HG03439 (cell line): ENCODE data around the gene RNF103.

ENCODE experiments used
- ATAC-seq: cut with Tn5 transposase; IDR thresholded peaks from one replicate; pipeline ENCODE4 v1.9.1; 2021; ENCODE audit warnings: mild to moderate bottlenecking, moderate library complexity; ENCODE audit not compliant: unreplicated experiment

RNF103 gene

DNA sequence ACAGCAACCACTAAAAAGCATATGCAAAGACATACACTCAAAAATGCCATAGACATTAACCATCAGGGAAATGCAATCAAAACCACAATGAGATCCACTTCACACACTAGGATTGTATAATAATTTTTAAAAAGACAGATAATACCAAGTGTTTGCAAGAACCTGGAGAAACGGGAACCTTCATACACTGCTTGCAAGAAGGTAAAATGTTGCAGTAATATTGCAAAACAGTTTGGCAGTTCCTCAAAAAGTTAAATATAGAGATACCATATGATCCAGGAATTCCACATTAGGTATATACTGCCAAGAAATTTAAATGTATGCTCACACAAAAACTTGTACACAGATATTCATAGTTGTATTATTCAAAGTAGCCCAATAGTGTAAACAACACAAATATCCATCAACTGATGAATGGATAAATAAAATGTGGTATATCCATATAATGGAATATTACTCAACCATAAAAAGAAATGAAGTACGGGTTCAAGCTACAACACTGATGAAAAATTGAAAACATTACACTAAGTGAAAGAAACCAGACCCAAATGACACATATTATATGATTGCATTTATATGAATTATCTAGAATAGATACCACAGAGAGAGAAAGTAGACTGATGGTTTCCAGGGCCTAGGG is 45.7 kb downstream of the RNF103 start:
- no peak for ATAC-seq

DNA sequence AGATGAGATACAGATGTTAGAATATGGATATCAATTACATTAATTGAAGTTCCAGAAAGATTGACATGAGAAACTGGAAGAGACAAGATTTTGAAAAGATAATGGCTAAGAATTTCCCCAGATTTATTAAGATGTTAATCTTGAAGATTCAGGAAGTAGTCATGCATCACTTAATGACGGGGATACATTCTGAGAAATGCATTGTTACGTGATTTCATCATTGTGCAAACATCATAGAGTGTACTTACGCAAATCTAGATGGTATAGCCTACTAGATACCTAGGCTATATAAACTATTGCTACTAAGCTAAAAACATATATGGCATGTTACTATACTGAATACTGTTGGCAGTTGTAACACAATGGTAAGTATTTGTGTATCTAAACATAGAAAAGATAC is 53.6 kb downstream of the RNF103 start:
- ATAC-seq = no peak

DNA sequence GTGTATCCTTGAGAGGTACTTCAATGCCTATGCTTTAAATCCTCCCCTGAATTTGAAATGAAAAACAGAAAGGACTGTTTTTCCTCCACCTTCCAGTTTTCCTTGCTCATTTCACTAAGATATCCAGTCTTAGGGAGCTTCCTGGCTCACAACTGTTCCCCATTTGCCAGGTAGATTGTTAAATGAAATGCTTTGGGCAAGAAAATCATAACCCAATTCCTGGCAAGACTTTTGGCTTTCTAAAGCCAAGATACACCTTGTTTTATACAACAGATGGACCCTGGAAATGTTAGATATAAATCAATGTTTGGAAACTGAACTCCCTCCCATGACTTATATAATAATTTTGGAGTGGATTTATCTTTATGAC is 56.9 kb downstream of the RNF103 start:
- no peak for ATAC-seq

DNA sequence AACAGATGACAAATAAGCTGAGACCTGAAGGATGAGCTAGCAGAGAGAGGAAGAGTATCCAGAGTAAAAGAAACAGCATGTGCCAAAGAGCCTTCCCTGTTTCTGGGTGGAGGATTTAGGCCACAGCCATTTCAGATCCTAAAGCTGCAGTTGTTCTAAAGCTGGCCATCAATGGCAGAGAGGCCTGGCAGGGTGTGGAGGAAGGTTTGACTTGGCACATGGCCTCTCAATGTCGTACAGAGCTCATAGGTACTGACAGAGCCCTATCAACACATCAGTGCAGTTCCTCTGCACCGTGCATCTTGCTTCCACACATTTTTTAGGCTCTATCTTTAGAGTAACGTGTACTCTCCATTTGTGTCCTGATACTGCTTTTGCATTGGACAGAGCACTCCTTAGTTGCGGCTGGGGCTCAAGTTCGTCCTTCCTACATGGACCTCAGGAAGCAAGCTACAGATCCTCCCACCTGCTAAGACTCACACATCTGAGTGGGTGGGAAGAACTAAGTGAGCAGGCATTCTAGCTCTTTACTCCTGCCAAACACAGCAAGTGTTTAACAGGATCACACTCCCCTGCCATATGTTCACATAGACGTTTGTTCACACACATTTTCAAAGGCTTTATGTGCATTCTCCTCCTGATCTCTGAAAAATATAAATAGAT is 57.4 kb downstream of the RNF103 start:
- ATAC-seq = no peak

DNA sequence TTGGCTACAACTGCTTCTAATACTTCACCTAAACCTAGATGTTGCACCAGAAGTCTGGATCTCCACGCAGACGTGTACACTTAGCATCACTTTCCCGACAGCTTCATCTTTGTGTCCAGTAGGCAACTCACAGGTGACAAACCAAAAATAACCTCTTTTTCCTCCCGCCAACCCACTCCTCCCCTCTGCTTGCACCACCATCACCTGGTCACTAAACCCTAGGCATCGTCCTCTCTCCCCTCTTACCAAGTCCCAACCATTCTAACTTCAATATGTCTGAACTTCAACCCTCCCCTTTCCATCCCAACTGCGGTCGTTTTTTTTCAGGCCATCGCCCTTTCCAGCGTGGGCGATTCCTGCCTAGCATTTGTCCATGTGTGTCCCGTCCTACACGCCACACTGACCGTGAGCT is 60.0 kb downstream of the RNF103 start:
- no peak for ATAC-seq

DNA sequence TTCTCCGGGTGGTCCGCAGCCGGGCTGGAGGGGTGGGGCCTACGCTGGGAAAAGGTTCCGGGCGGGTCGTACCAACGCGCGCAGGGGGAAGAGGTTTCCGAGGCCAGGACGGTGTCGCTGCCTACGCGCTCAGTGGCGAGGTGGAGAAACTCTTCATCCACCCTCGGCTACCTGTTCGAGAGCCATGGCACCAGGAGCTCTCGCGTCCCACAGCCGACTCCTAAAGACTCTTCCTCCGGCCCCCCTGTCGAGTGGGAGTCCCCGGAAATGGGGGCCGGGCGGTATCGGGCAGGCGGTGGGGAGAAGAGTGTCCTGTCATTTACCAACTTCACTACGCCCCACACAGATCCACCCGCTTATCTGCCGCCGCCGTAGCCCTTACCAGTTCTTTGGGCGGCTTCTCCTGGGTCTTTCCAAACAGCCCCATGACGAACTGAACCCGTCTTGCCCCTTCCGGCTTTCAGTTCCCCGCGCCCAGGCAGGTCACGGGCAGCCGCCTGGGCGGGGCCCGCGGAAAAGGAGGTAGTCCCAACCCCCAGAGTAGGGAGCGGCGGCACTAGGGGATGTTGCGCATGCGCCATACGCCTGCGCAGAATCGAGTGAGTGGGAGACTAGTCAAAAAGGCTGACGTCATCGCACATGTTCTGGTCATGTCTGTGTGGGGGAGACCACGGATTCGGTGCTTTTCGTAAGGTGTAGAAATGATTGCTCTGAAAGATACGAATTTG is 60.6 kb downstream of the RNF103 start, which contains the start of gene CHMP3:
Gene CHMP3 (minus strand): TSS at position 522 of the 728 bp plus-strand sequence. CDS start 95 bp downstream, at position 427.
- peak; percentile 93 for ATAC-seq

DNA sequence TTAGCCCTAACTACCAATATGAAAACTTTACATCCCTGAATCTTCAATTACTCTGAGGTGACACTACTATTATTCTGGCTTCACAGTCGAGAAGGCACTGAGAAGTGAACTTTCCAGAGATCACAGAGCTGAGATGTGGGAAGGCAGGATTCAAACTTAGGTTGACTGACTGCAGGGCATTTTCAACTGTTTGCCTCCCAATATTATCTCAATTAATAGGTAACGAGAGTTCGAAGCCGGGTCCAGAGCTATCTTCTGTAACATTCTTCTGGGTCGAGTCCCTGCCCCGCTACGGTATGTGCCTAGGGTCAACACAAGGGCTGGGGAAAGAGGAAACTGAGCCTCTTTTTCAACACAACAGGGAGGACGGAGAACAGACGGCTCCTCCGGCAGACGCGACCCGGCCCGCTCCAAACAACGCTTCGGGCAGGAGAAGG is 61.2 kb downstream of the RNF103 start:
- no peak for ATAC-seq

DNA sequence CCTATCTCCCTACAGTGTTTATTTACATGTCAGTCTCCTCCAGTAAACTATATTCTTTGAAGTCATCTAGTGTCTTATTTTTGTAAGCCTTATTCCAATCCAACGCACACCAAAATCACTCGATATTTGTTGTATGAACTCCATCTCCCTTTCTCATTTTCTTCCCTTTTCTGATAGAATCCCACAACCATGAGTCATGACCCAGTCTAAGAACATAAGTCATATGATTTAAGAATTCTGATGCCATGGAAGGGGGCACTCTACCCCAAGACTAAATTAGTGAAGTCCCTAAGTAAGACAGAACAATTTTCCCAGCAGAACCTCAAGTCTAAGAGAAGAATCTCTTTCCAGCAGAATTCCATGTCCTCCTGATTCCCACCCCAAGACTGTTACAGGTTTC is 65.8 kb downstream of the RNF103 start:
- no peak for ATAC-seq

DNA sequence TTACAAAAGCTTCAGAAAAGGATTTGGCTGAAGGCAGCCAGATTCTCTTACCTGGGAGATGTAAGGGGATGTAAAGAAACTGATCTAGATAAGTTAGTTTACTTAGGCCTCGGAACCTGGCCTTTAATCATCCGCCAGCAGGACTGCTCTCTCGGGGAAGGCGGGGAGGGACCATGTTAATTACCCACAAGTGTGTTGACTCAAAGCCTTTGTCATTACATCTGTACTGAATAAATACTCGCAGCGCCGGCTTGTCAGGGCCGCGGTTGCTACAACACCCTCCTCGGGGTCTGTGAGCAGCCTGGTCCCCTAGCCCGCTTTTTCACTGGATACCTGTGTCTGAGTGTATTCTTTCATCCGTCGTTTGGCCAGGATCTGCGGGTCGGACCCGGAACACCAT is 67.2 kb downstream of the RNF103 start:
- no peak for ATAC-seq
